OCI-LY7 (cell line): ENCODE measurements around the gene IL1RAPL2.

Experiments
- EZH2phosphoT487 ChIP-seq: fragments of 200-600 bp; sonication (generic); IDR thresholded peaks from 2 replicates; pipeline ENCODE4 v1.6.1; 2018; ENCODE audit warnings: low read depth, borderline replicate concordance, mild to moderate bottlenecking, mixed run types, antibody characterized with exemption, low read length, moderate library complexity, mixed read lengths
- TF ChIP-seq, protein P1 (sequence below): fragments of 200-600 bp; sonication (generic); conservative IDR thresholded peaks from 2 replicates; pipeline ENCODE4 v1.5.1; 2014; ENCODE audit warnings: mild to moderate bottlenecking, antibody characterized with exemption, low read length, moderate library complexity, mixed read lengths

GRCh38 chrX:105608745-105609144 lies 1042.7 kb downstream of the IL1RAPL2 start:
- TF ChIP-seq, protein P1, sequence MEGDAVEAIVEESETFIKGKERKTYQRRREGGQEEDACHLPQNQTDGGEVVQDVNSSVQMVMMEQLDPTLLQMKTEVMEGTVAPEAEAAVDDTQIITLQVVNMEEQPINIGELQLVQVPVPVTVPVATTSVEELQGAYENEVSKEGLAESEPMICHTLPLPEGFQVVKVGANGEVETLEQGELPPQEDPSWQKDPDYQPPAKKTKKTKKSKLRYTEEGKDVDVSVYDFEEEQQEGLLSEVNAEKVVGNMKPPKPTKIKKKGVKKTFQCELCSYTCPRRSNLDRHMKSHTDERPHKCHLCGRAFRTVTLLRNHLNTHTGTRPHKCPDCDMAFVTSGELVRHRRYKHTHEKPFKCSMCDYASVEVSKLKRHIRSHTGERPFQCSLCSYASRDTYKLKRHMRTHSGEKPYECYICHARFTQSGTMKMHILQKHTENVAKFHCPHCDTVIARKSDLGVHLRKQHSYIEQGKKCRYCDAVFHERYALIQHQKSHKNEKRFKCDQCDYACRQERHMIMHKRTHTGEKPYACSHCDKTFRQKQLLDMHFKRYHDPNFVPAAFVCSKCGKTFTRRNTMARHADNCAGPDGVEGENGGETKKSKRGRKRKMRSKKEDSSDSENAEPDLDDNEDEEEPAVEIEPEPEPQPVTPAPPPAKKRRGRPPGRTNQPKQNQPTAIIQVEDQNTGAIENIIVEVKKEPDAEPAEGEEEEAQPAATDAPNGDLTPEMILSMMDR: no peak
- no peak for TF ChIP-seq EZH2phosphoT487
